Measurements from ENCODE around the gene ZBTB46.
"Not testable (repeated sequence)": the region's sequence is repeated elsewhere in the genome, so short reads cannot be mapped to it uniquely, and the experiment has no call there.

ZBTB46 gene

DNA sequence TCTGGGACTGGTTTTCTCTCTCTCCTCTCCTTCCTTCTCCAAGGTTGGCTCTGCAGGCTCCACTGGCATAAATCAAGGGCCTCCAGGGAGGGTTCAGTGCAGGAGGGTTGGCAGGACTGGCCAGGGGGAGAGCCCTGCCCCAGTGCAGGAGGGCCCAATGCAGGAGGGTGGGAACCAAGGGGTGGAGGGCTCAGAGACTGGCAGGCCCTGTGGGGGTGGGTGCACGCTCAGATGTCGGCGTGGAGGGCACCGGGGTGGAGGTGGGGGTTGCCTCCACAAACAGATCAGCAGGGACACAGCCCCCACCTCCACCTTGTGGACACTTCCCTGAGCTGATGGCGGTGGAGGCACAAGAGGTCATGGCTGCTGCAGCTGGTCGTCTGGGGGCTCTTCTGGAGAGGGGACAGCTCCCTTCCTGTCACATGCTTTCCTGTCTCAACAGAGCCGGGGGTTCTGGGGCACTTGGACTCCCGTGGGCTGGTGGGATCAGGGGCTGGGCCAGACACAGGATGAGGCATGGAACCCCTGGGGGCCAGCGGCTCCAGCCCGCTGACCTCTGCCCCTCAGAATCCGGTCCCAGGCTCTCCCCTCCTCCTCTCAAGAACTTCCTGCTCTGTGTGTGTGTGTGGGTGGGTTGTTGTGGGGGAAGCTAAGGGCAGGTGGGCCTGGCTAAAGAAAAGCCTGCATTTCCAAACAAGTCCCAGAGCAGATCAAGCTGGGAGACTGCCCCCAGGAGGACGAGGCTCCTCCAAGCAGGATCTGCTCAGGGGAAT lies 27.5 kb upstream of the ZBTB46 start:
- no peak for DNase-seq (ENCODE audit: low read depth in 3 of 3)

DNA sequence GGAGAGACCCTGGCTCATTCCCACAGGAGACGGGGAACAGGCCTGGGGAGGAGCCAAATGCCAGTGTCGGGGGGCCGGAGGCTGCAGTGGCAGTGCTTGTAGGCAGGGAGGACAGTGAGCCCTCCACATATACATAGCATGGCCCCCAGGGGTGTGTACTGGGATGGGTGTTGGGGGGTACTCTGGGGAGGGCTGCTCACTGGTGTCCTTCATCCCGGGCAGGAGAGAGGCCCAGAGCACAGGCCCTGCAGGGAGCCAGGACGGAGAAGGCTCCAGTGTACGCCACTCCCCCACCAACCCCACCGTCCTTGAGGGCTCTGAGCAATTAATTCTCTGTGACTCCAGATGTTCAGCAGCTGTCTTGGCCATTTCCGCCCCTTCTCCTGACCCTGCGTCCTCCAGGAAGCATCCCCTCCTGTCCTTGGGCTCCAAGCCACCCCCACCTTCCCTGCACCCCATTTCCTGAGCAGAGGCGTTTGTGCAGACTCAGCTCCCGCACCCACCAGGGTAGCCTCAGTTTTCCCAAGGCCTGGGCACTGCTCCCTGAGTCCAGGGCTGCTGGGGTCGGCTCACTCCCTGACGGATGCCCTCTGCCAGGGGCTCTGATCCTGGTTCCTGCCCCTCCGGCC lies 26.8 kb upstream of the ZBTB46 start:
- DNase-seq (ENCODE audit: low read depth in 3 of 3) = no peak

DNA sequence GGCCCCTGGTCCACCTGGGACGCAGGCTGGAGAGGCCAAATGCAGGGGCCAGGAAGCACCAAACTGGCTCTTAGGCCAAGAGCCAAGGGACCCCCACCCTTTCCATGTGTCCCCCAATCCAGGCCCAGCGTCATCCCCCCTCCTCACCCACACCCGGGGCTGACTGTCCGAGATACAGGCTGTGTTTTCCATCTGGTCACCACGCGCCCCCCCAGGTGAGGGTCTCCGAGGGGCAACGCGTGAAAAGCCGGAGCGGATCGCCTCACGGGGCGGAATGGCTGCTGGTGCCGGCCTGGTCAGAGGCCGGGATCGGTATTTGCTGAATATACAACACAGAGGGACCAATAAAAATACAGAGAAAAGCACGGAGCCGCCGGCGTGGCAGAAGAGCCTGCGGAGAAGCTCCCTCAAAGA lies 25.0 kb upstream of the ZBTB46 start:
- DNase-seq (ENCODE audit: low read depth in 3 of 3) = no peak

DNA sequence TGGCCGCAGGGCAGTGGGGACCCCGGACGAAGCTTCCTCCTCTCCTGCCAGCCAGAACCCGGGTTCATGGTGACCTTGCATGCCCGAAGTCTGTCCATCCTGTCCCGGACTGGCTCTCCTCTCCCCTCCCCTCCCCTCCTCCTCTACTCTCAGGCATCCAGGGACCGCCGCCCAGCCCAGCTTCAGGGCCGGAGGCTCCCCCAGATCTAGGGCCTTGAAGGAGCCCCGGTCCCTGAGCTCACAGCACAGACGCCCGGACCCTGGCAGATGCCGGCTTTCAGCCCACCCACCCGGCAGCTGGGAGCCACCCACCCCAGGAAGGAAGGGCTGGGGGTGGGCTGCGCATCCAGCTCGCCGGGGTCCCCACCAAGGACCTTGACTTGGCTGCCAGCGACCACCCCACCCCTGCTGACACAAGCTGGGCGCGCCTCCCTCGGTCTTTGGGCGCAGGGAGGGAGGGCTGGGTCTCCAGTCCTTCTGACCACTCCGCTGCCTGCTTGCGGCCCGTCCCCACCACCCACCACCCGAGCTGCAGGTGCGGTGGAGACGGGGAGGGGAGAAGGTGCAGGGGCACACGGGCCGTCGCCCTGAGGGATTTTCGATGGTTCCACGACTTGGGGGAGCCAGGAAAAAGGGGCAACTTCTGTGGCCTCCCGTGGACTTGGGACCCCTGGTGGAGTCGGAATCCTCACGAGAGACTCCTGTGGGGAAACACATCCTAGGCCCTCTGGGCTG lies 24.5 kb upstream of the ZBTB46 start:
- no peak for DNase-seq (ENCODE audit: low read depth in 3 of 3)

DNA sequence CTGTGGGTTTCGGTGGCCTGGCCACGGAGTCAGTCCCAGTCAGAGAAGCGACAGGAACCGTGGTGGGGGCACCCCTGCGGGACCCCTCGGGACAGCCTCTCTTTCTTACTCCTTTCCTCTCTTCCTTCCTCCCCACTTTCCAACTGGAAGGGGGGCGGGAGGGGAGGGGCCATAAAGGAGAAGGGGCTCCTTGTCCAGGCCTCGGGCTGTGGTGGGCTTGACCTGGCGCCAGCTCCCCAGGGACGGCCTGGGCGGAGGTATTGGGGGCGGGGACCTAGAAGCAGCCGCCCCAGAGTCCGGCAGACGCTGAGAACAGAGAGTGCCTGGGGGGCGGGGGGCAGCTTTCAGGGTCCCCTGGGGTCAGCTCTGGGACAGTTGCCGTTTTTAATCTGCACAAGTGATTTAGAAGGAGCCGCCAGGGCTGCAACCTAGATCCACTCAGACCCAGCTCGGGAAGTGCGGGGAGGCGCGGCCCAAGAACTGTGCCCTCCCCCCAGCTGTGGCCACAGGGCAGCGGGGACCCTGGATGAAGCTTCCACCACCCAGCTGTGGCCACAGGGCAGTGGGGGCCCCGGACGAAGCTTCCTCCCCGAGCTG lies 23.8 kb upstream of the ZBTB46 start:
- no peak for DNase-seq (ENCODE audit: low read depth in 3 of 3)

DNA sequence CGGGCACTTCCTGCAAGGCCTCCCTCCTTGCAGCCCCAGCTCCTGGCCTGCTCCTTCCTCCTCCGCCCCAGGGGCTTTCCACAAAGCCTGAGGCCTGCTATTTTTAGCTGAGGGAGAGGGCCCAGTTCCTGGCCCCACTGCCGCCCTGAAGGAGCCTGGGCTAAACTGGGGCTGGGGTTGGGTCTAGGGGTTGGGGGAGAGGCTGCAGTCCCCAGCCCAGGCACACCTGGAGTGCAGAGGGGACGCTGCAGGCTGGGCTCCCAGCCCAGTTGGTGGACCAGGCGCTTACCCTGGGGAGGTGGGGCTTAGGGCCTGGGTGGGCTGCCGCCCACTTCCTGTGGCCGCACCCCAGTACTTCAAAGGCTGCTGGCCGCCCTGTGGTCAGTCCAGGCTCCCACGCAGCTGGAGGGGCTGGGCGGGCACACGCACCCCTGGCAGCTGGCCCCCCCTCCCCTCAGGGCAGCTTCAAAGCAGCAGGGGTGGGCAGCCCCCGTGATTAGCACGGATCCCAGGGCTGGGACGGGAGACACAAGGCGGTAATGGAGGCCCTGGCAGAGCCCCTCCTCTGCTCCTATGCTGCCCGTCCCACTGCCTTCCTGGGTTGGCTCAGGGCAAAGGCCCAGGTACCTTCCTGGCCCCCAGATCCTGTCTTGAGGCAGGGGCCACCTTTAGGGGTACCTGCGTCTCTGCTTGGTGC lies 23.2 kb upstream of the ZBTB46 start:
- DNase-seq (ENCODE audit: low read depth in 3 of 3) = no peak

DNA sequence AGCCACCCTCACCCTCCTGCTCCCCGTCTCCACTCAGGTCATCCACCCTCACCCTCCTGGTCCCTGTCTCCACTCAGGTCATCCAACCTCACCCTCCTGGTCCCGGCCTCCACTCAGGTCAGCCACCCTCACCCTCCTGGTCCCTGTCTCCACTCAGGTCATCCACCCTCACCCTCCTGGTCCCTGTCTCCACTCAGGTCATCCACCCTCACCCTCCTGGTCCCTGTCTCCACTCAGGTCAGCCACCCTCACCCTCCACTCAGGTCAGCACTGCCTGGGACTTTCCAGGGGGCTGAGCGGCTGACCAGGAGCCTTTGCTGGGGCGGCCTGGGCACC lies 22.6 kb upstream of the ZBTB46 start:
- not testable (repeated sequence) for DNase-seq (ENCODE audit: low read depth in 3 of 3)

DNA sequence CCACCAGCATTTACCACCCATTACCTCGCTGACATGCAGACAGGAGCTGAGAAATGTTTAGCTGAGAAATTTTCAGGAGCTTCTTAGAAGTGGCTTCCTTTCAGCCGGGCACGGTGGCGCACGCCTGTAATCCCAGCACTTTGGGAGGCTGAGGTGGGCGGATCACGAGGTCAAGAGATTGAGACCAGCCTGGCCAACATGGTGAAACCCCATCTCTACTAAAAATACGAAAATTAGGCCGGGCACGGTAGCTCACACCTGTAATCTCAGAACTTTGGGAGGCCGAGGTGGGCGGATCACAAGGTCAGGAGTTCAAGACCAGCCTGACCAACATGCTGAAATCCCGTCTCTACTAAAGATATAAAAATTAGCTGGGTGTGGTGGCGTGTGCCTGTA lies 20.5 kb upstream of the ZBTB46 start:
- DNase-seq (ENCODE audit: low read depth in 3 of 3) = not testable (repeated sequence)

DNA sequence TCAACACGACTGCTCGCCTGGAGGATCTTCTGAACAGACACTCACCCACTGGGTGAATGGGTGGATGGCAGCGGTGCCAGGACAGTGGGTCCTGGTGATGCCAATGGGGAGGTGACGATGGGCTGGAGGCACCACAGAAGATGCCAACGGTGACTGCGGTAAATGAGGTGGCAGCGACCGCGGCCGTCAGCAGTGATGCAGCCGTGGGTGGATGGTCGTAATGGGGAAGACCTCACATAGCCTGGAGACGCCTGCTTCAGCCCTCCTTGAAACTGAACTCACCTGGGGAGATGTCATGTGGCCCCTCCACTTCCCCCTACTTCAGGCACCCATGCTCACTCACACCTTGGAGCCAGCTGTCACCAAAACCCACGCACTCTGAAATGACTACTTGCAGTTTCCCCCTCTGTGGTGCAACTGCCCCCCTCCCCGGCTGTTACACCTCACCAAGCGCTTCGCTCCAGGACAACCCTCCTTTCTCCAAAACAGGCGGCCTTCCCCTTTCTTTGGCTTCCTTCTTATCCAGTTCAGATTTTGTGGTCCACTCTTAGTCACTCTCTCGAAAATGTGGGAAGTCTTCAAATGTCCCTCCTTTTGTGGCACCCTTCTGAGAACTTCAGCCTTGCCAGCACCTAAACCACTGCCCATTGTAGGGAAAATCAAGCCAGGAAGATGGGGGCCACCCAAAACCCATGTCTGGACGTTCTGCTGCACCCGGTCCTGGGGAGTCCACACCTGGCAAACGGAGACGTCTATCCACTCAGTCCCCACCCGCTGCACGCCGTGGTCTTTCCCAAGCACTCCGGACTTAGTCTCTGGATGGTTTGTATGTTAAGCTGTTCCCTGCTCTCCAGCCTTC lies 19.9 kb upstream of the ZBTB46 start:
- DNase-seq (ENCODE audit: low read depth in 3 of 3) = peak; percentile 29 to 63 (median 43)

DNA sequence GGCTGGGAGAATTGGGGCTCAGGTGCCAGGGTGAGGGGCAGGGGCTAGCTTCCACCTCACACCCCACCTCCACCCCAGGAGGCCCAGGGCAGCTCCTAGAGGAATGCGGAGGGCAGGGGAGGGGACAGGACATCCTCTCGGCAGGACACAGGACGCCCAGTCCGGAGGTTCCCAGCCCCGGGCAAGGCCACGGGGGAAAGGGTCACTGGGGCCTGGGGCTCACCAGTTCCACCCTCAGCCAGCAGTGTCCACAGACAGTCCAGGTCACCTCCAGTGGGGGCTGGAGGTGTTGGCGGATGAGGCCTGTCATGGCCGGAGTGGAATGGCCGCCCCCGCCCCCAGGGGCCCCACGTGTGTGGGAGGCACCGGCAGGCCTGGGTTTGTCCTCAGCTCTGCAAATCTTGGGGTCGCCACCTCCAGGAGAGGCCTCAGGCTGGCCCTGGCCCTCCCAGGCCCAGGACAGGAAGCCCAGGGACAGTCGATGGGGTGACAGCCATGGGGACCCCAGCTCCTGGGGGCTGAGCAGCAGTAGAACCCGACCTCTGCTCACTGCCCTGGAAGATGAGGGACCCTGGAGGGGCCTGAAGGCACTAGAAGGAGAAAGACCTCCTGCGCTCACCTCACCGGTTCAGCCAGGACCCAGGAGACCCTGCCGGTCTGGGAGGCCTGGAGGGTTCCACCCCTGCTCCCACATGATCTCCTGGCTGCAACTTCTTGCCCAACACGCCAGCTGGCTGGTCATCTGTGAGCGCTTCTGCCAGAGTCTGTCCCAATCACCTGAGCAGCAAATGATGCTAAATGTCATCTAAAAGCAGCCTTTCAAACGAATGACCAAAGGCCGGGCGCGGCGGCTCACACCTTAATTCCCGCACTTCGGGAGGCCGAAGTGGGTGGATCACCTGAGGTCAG lies 17.2 kb upstream of the ZBTB46 start:
- DNase-seq (ENCODE audit: low read depth in 3 of 3) = no peak

DNA sequence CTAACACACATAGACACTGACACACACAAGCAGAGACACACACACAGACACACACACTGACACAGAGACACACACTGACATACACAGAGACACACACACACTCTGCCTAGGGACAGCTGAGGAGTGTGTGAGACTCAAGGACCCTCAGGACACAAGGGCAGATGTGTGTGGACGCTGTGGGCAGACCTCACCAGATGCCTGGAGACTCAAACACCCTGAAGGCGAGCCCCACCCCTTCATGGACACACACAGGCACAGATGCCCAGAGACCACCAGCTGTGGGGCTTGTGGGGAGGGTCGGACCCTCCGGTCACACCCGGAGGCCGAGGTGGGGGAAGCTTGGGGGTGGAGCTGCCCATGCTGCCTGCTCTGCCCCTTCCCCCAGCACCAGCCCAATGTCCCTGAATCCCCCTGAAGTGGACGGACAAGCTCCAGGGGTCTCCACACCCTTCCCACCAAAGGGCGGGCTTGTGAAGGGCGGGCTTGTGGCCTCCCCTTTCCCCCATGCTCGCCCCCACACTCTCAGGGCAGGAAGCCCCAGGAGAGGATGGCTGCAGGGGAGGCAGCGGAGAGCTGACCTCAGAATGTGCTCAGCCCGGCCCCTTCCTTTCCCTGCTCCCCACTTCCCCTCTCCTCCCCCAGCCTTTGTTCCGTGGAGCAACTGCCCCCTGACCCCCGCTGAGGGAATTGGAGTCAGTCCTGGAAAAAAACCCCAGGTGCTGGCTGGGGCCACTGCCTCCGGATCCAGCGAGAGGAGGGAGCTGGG lies 16.4 kb upstream of the ZBTB46 start:
- no peak for DNase-seq (ENCODE audit: low read depth in 3 of 3)

DNA sequence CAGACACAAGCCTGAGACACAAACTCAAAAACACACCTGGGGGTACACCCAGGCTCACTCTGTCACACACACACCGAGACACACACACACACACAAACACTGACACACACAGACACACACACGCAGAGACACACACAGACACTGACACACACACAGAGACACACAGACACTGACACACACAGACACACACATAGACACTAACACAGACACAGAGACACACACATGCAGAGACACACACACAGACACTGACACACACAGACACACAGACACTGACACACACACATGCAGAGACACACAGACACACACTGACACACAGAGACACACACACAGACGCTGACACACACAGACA lies 15.8 kb upstream of the ZBTB46 start:
- no peak for DNase-seq (ENCODE audit: low read depth in 3 of 3)

DNA sequence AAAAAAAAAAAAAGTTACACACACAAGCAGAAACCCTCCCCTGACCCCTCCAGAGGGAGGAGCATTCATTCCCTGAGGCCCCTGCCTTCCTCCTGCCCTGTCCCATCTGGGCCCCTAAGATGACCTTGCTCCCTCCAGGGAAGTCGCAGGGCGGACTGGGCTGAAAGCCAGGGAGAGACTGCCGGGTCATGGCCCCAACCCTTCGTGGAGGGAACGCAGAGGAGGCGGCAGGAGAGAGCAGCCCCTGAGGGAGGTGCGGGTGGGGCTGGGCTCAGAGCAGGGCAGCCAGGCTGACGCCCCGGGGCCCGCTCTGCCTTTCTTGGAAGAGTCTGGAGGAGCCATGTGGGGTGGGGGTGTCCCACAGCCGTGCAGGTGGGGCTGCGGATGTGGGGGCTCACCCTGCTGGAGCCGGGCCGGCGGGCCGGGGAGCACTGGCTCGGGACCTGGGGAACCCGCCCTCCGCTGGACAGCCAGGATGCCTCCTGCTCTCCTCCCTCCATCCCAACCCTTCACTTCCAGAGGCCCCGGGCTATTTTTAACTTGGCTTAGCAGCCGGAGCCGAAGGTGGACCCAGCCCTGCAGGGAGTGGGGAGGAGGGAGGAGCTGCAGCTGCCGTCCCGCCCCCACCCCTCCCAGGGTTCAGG lies 15.2 kb upstream of the ZBTB46 start:
- DNase-seq (ENCODE audit: low read depth in 3 of 3) = no peak

DNA sequence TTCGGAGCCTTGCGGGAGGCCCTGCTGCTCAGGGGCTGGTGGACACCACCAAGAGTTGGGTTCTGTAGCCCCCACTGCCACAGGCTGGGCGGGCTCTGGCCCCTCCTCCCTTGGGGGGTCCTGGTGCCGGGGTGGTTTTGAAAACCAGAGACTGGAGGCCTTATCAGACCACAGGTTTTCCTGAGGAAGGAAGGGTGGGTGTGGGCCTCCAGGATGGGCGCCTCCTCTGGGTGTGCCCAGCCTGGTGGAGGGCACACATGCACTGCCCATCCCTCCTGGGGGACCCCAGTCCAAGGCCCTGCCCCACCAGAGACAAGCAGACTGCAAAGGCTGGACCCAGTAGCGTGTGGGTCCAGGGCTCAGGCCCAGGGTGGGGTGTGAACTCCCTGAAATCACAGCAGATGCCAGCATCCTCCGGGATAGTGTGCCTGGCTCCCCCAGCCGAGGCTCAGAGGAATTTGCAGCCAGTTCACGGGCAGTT lies 13.5 kb upstream of the ZBTB46 start:
- DNase-seq (ENCODE audit: low read depth in 3 of 3) = no peak

DNA sequence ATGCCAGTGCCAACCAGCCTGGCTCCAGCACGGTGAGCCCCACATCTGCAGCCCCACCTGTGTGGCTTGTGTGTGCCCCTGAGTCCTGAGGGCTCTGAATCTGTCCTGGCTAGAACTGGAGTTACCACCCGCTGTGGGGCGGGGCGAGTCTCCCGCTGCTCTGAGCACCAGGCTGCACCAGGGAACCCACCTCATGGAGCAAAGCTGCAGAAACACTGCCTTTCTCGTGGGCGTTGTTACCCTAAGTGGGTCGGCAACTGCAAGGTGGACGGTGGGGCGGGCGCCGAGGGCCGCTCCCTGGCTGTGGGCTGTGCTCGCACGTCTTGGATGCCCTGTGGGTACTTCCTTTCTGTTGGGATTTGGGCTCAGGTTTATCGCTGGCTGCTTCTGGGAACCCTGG lies 12.7 kb upstream of the ZBTB46 start:
- no peak for DNase-seq (ENCODE audit: low read depth in 3 of 3)

DNA sequence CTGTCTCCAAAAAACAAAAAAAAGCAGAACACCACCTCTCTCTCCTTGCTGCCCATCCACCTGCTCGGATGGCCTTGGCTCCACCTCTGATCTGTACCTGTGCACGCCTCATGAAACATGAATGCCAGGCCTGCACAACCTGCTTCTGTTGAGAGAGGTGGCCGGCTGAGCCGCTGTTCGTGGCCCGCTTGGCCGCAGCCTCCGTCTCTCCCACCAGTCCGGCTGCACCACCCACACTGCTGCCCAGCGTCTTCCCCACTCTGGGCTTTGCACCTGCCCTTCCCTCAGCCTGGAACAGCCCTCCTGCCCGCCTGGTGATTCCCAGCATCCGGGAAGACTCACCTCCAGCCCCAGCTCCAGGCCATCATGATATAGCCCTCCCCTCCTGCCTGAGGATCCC lies 12.2 kb upstream of the ZBTB46 start:
- no peak for DNase-seq (ENCODE audit: low read depth in 3 of 3)

DNA sequence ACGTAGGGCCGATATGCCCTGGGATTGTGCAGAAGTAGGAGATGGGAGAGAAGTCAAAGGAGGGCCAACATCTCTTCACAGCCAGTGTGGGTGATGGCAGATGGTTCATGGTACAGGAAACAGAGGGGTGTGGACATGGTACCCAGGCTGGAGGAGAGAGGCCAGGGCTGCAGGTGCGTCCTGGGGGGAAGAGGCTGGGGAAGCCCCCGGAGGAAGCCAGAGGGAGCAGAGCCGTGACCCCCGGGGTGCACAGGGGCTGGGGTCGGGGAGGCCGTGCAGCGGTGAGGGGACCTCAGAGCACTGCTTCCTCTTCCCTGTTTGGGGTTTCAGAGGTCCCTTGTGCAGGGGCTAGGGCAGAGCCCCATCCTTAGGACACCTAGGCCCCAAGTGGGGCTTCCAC lies 11.2 kb upstream of the ZBTB46 start:
- DNase-seq (ENCODE audit: low read depth in 3 of 3) = no peak

DNA sequence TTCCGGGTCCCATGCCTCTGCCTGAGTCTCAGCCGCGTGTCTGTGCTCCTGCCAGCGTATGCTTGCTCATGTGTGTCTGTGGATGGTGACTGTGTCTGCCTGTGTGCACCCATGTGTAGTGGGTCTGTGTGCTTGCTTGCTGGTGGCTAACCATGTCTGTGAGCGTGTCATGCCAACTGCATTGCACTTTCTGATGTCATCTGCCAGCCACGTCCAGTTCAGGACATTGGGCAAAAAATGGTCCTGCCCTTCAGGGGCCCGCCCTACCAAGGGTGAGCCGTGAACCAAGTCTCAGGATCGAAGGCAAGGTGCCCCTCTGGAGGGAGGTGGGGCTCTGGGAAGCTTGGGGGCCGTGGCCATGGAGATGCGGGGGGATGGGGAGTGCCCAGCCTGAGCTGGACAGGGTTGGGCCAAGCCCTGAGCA lies 9.4 kb upstream of the ZBTB46 start:
- DNase-seq (ENCODE audit: low read depth in 3 of 3) = no peak

DNA sequence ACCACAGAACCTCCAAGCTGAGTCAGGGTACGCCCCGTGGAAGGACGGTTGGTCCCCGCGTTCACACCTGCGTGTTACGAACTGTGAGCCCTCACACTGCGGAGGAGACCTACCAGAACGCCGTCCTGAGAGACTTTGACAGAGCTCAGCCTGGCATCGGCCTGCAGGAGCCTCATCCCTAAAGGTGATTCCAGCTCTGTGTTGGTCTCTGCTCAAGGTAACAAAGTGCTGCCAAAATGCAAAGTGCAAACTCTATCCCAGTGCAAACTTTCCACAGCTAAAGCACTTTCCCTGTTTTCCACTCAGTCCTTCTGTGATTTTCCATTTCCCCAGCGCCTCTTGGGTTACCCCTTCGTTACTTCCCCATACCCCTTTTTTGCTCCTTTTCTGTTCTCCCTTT lies 8.6 kb upstream of the ZBTB46 start:
- DNase-seq (ENCODE audit: low read depth in 3 of 3) = no peak

All from stimulated activated CD4-positive, alpha-beta T cell treated with anti-CD3 and anti-CD28 coated beads, TNF-alpha, amount 100 ng/mL, for 24 hours (primary cell).